Measurements from ENCODE around the gene NELL2. TPM values are rescaled to one million over a fixed set of nuclear protein-coding genes. Genes with fewer than 3 reads are reported as not detected.

The NELL2 gene
- total RNA-seq, 1 experiment from 2014 or later, result not detected

GRCh38 chr12:44484862-44485261 lies 391.3 kb downstream of the NELL2 start:
- no peak for DNase-seq (ENCODE audit: low spot score)

GRCh38 chr12:44477331-44477980 lies 398.7 kb downstream of the NELL2 start:
- DNase-seq (ENCODE audit: low spot score), result no peak

GRCh38 chr12:44476683-44477082 lies 399.4 kb downstream of the NELL2 start:
- DNase-seq (ENCODE audit: low spot score), result no peak

GRCh38 chr12:44465139-44465538 lies 411.0 kb downstream of the NELL2 start:
- DNase-seq (ENCODE audit: low spot score), result peak; percentile 23

- no peak for DNase-seq (ENCODE audit: low spot score)
These were observed 411.9 kb downstream of the NELL2 start for GRCh38 chr12:44464180-44464579.

- DNase-seq (ENCODE audit: low spot score), result no peak
These were observed 413.4 kb downstream of the NELL2 start for GRCh38 chr12:44462729-44463128.

- no peak for DNase-seq (ENCODE audit: low spot score)
These were observed 415.9 kb downstream of the NELL2 start for GRCh38 chr12:44460261-44460660.

GRCh38 chr12:44459569-44459968 lies 416.5 kb downstream of the NELL2 start:
- DNase-seq (ENCODE audit: low spot score), result no peak

Small RNAs within 50 kb of the gene (small RNA-seq; reads per million reads assigned to genes)
- not detected for gene RF00019

Other genes with a start within 250 kb of the NELL2 start
- gene DBX2, start 174.8 kb upstream of the NELL2 start, total RNA-seq (2014; rRNA removed; shearing (Covaris generic)), result not detected in 2 replicates

All from HT-29 (cell line).